Measurements from ENCODE around the gene SPATA12.

The SPATA12 gene

GRCh38 chr3:57060089-57060821 is at the start of gene SPATA12:
SPATA12 (plus strand) TSS chr3:57060664; CDS start chr3:57073695, 13,031 bp downstream.
- DNase-seq = peak; percentile 83

GRCh38 chr3:57011022-57011421 is 49.4 kb upstream of the SPATA12 start:
- no peak for DNase-seq

- no peak for DNase-seq
Measured at GRCh38 chr3:57012847-57013246, 47.6 kb upstream of the SPATA12 start.

GRCh38 chr3:57015350-57015729 is 45.1 kb upstream of the SPATA12 start:
- no peak for DNase-seq

GRCh38 chr3:57015912-57016311 is 44.6 kb upstream of the SPATA12 start:
- no peak for DNase-seq

GRCh38 chr3:57017459-57017845 is 43.0 kb upstream of the SPATA12 start:
- peak; percentile 17 for DNase-seq

GRCh38 chr3:57018246-57018645 is 42.2 kb upstream of the SPATA12 start:
- DNase-seq = no peak

GRCh38 chr3:57019057-57019456 is 41.4 kb upstream of the SPATA12 start:
- no peak for DNase-seq

- no peak for DNase-seq
Measured at GRCh38 chr3:57025237-57025636, 35.2 kb upstream of the SPATA12 start.

GRCh38 chr3:57026944-57027343 is 33.5 kb upstream of the SPATA12 start:
- DNase-seq = peak; percentile 51

- no peak for DNase-seq
Measured at GRCh38 chr3:57029383-57029782, 31.1 kb upstream of the SPATA12 start.

GRCh38 chr3:57029924-57030323 is 30.5 kb upstream of the SPATA12 start:
- no peak for DNase-seq

- DNase-seq = no peak
Measured at GRCh38 chr3:57030721-57031120, 29.7 kb upstream of the SPATA12 start.

- no peak for DNase-seq
Measured at GRCh38 chr3:57031631-57032541, 28.6 kb upstream of the SPATA12 start.

- DNase-seq = no peak
Measured at GRCh38 chr3:57036952-57037351, 23.5 kb upstream of the SPATA12 start.

GRCh38 chr3:57038466-57039164 is 21.8 kb upstream of the SPATA12 start:
- DNase-seq = no peak

- no peak for DNase-seq
Measured at GRCh38 chr3:57041674-57042073, 18.8 kb upstream of the SPATA12 start.

GRCh38 chr3:57043518-57043917 is 16.9 kb upstream of the SPATA12 start:
- DNase-seq = no peak

- DNase-seq = no peak
Measured at GRCh38 chr3:57046101-57046765, 14.2 kb upstream of the SPATA12 start.

- peak; percentile 60 for DNase-seq
Measured at GRCh38 chr3:57048052-57048671, 12.3 kb upstream of the SPATA12 start.

- no peak for DNase-seq
Measured at GRCh38 chr3:57048728-57049127, 11.7 kb upstream of the SPATA12 start.

GRCh38 chr3:57052662-57053061 is 7.8 kb upstream of the SPATA12 start:
- DNase-seq = no peak
